ENCODE data around the gene GRHL1. TPM values are rescaled to one million over a fixed set of nuclear protein-coding genes. Genes with fewer than 3 reads are reported as not detected.

GRHL1 gene
- total RNA-seq, 2 donors from 2014 or later: 1.3 to 3.2 TPM

- H3K4me1 ChIP-seq: peaks cover 0 to 1% of the 10 kb centered on the region in 2 donors
- no peak overlapping the region for H3K27ac ChIP-seq
- H3K9me3 ChIP-seq: no peaks in the 10 kb centered on the region
- no peak for TF ChIP-seq CTCF (IDR thresholded peaks at IDR 0.05)
- H3K4me3 ChIP-seq: no peak overlapping the region
- no peaks in the 10 kb centered on the region for H3K27me3 ChIP-seq
- DNase-seq (ENCODE audit: low spot score): no peak
- peaks cover 5% of the 10 kb centered on the region for H3K36me3 ChIP-seq
Measured at GRCh38 chr2:9965119-9965822, 13.8 kb downstream of the GRHL1 start.

GRCh38 chr2:9966491-9967022 is 15.1 kb downstream of the GRHL1 start:
- H3K4me1 ChIP-seq: peaks cover 0 to 12% of the 10 kb centered on the region in 2 donors
- no peak overlapping the region for H3K27ac ChIP-seq
- no peak for DNase-seq (ENCODE audit: low spot score)
- no peak for TF ChIP-seq CTCF (IDR thresholded peaks at IDR 0.05)
- H3K4me3 ChIP-seq: no peak overlapping the region
- no peaks in the 10 kb centered on the region for H3K9me3 ChIP-seq
- H3K27me3 ChIP-seq: no peaks in the 10 kb centered on the region
- H3K36me3 ChIP-seq: peaks cover 5% of the 10 kb centered on the region

GRCh38 chr2:9967053-9967775 is 15.7 kb downstream of the GRHL1 start:
- no peak for TF ChIP-seq CTCF (IDR thresholded peaks at IDR 0.05)
- H3K36me3 ChIP-seq: peaks cover 5% of the 10 kb centered on the region
- no peak overlapping the region for H3K27ac ChIP-seq
- H3K27me3 ChIP-seq: no peaks in the 10 kb centered on the region
- no peak for DNase-seq (ENCODE audit: low spot score)
- H3K4me3 ChIP-seq: no peak overlapping the region
- H3K4me1 ChIP-seq: peaks cover 0 to 12% of the 10 kb centered on the region in 2 donors
- H3K9me3 ChIP-seq: no peaks in the 10 kb centered on the region

- TF ChIP-seq CTCF (IDR thresholded peaks at IDR 0.05): no peak
- DNase-seq (ENCODE audit: low spot score): no peak
- Histone ChIP-seq H3K36me3 (peaks cover 5% of the 10 kb centered on the region), H3K4me3 (no peak overlapping the region), H3K27me3 (no peaks in the 10 kb centered on the region), H3K4me1 (peaks cover 0 to 22% of the 10 kb centered on the region in 2 donors), H3K27ac (no peak overlapping the region), H3K9me3 (no peaks in the 10 kb centered on the region)
Measured at GRCh38 chr2:9968553-9969497, 17.3 kb downstream of the GRHL1 start.

GRCh38 chr2:9970200-9971044 is 18.9 kb downstream of the GRHL1 start:
- no peak for DNase-seq (ENCODE audit: low spot score)
- Histone ChIP-seq H3K9me3 (no peaks in the 10 kb centered on the region), H3K27me3 (no peaks in the 10 kb centered on the region), H3K27ac (peak overlapping the region in 1 of 2 donors; percentile 37), H3K4me3 (no peak overlapping the region), H3K4me1 (peaks cover 0 to 37% of the 10 kb centered on the region in 2 donors), H3K36me3 (no peaks in the 10 kb centered on the region)
- no peak for TF ChIP-seq CTCF (IDR thresholded peaks at IDR 0.05)
